Activated CD4-positive, alpha-beta T cell treated with anti-CD3 and anti-CD28 coated beads for 36 hours (primary cell): ENCODE data around the gene TBC1D3B. TPM values are rescaled to one million over a fixed set of nuclear protein-coding genes. Genes with fewer than 3 reads are reported as not detected.
A peak's percentile ranks its signal among the peaks of the same experiment; 100 is the strongest.
"Not testable (repeated sequence)": the region's sequence is repeated elsewhere in the genome, so short reads cannot be mapped to it uniquely, and the experiment has no call there.

Experiments used
- ATAC-seq: fragments of 200-7000 bp; cut with Tn5 transposase; one replicate; pipeline ENCODE4 v1.10.0; 2021; ENCODE audit warnings: mild to moderate bottlenecking, moderate library complexity
- CTCF ChIA-PET: fragments of 350-600 bp; sonication (Branson Sonifier 250); formaldehyde crosslinking; loops from one replicate; lab custom pipeline; 2021; ENCODE audit warnings: antibody characterized with exemption; lab: Charles Lee
- POLR2A ChIA-PET: fragments of 350-600 bp; sonication (Branson Sonifier 250); formaldehyde crosslinking; loops from one replicate; lab custom pipeline; 2021; ENCODE audit warnings: antibody characterized with exemption, inconsistent platforms; lab: Charles Lee
- DNase-seq: peaks from one replicate; pipeline ENCODE4 v3.0.0-alpha.2; 2020
- H3K27ac Mint-ChIP-seq: one replicate; pipeline ENCODE4 v1.8.0; 2021; ENCODE audit warnings: mixed read lengths
- H3K27me3 Mint-ChIP-seq: one replicate; pipeline ENCODE4 v1.8.0; 2021; ENCODE audit warnings: mixed read lengths
- H3K36me3 Mint-ChIP-seq: one replicate; pipeline ENCODE4 v1.8.0; 2021; ENCODE audit warnings: low read depth, mixed read lengths
- H3K4me1 Mint-ChIP-seq: one replicate; pipeline ENCODE4 v1.8.0; 2021; ENCODE audit warnings: mixed read lengths
- H3K4me3 Mint-ChIP-seq: one replicate; pipeline ENCODE4 v1.8.0; 2021; ENCODE audit warnings: mild to moderate bottlenecking, moderate library complexity, mixed read lengths
- H3K9me3 Mint-ChIP-seq: one replicate; pipeline ENCODE4 v1.8.0; 2021; ENCODE audit warnings: low read depth, mixed read lengths
- intact Hi-C, 2 experiments: fragments of 100-400 bp; cut with DNase I in 1 of 2; cut with micrococcal nuclease in 1 of 2; formaldehyde crosslinking; loops; one replicate each; pipeline versions ENCODE4 v1.14.2 to v1.15.1; 2022 to 2024; cut with DNase I, micrococcal nuclease
- total RNA-seq, 2 experiments: library from RNA; stranded (reverse); gene quantifications; one replicate each; pipeline ENCODE4 v1.2.3, GENCODE V29; 2021

Gene TBC1D3B
- total RNA-seq, 2 experiments from 2014 or later: 0.83 to 2.0 TPM

DNA sequence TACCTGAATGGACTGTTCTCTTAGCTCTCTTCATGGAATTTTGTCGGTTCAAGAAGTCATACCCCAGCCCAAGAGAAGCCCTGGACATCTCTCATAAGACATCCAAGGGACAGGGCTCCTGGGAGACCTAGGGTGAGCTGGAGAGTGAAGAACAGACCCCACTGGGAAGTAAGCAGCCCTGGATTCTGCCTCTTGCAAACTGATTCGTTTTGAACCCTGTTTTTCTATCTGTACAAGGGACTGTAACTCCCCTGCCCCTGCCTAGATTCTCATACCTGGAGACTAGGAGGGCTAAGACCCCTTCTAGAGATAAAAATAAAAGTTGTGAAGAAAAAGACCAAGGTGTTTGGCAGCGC lies 19.7 kb upstream of the TBC1D3B start:
- no peak overlapping the region for H3K4me3 Mint-ChIP-seq
- H3K27ac Mint-ChIP-seq: no peak overlapping the region
- DNase-seq (no peak), ATAC-seq (no peak)
- H3K4me1 Mint-ChIP-seq: peaks cover 15% of the 10 kb centered on the region
- POLR2A ChIA-PET: no interaction called here
- H3K36me3 Mint-ChIP-seq: no peaks in the 10 kb centered on the region
- H3K9me3 Mint-ChIP-seq: no peaks in the 10 kb centered on the region
- CTCF ChIA-PET: no interaction called here
- H3K27me3 Mint-ChIP-seq: peaks cover 12% of the 10 kb centered on the region
- intact Hi-C loops: loop anchor here in 1 of 2 experiments (10.0 kb wide), 1 partner anchor 51 kb away; no protein-coding TSS in a partner anchor

DNA sequence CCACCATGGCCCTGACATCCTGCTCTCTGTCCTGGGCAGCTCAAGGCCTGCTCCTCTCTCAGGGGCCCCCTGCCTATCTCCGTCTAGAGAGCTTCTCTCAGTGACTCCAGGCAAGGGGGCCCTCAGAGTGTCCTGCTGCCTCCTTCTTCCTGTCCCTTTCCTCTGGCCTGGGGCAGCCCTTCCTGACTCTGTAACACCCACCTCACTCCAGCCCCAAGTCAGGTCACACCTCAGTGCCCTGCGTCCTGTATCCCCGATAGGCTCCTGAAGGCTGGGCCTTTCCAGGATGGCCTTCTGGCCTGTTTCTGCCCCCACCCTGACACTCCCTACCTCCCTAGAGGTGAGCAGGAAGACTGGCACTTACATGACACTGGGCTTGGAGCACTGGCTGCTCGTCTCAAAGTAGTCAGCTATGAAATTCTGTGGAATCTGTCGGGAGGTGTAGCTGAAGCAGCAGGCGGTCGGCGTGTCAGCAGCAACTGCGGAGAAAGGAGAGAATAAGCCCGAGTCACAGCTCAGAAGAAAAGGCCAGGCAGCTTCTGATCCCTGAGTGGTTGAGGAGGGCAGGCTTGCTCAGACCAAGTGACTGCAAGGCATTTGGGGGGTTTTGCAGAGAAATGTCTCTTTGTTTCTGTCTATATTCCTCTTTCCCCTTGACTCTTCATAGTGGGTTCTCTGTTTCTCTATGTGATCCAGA lies 19.1 kb upstream of the TBC1D3B start:
- ATAC-seq: no peak
- POLR2A ChIA-PET: no interaction called here
- intact Hi-C loops: loop anchor here in 1 of 2 experiments (10.0 kb wide), 1 partner anchor 51 kb away; no protein-coding TSS in a partner anchor
- Mint-ChIP-seq H3K27me3 (peaks cover 12% of the 10 kb centered on the region), H3K4me3 (no peak overlapping the region), H3K27ac (no peak overlapping the region), H3K36me3 (no peaks in the 10 kb centered on the region), H3K9me3 (no peaks in the 10 kb centered on the region), H3K4me1 (peaks cover 15% of the 10 kb centered on the region)
- CTCF ChIA-PET: no interaction called here
- no peak for DNase-seq

DNA sequence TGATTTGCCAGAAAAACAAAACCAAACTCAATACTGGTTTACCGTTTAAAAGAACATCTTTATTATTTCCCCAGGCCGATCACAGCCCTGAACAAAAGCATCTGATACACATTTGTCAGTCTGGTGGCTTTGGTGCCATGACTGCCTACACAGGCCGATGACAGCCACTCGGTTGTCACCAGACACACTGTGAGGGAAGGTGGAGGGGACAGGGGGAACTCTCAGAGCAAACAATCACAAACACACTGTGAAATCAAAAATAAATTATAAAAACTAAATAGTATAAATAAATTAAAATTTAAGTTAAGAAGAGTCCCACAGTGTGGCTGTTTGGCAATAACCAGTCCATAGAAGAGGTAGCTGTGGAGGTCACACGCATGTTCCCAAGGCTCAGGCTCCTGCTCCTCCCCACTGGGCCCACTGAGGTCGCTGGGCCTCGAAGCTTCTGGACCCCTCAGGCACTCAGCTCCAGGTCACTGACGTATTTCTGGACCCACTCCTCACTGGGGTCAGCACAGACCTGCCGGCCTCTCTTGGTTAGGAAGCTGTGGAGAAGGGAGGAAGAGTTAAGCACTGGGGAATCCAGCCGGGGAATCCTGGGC lies 18.5 kb upstream of the TBC1D3B start:
- ATAC-seq, POLR2A ChIA-PET, CTCF ChIA-PET, H3K27ac Mint-ChIP-seq, H3K4me3 Mint-ChIP-seq, H3K27me3 Mint-ChIP-seq, H3K9me3 Mint-ChIP-seq, DNase-seq, H3K36me3 Mint-ChIP-seq: not testable (repeated sequence)
- peaks cover 15% of the 10 kb centered on the region for H3K4me1 Mint-ChIP-seq
- intact Hi-C loops: loop anchor here in 1 of 2 experiments (10.0 kb wide), 1 partner anchor 50 kb away; no protein-coding TSS in a partner anchor

DNA sequence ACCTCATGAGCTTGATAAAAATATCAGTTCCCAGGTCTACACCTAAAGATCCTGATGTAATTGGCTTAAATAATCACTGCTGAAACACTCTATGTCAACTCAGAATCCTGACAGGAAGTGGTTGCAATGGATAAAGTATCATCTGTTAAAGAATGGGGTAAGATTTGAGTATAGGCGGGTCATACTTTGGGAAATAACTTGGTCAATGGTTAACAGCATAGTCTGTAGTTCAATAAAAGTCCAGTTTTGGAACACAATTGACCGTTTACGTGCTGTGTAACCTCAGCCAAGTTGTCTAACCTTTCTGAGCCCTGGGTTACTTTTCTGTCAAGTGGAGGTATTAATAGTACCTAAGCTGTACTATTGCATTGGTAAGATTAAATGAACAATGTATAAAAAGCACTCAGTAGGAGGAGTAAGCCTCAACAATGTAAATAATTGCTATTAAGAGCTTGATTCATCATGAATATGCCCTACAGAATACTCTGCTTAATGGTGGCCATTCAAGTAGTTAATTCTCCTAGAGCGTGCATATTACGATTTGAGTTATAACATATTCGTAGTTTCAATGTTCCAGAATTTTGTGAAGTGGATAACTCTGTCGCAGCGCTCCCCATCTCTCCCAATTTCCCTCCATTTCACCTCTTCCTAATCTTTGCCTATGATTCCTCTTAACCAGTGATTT lies 17.9 kb upstream of the TBC1D3B start:
- CTCF ChIA-PET: not testable (repeated sequence)

DNA sequence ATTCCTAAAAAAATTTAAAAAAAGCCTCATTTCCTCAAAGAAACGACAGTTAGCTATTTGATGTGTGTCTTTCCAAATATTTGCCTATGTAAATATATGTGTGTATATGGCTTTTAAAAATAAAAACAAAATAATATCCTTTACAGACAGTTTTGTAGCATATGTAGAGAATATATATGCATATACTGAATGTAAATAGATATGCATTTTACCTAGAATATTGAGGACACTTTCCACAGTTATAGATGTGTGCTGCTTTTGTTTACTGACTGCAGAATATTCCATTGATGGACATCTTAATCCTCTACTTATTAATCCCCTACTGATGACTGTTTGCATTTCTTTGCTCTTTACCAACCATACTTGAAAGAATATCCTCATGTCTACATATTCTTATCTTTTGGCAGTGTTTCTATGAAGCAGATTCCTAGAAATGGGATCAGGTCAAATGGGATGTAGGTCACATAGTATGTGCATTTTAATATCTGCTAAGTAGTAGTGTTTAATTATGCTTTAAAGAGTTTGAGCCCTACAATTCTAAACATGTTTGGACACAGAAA lies 16.9 kb upstream of the TBC1D3B start:
- no peak for ATAC-seq
- CTCF ChIA-PET: no interaction called here
- H3K27ac Mint-ChIP-seq: no peak overlapping the region
- H3K36me3 Mint-ChIP-seq: no peaks in the 10 kb centered on the region
- peaks cover 8% of the 10 kb centered on the region for H3K27me3 Mint-ChIP-seq
- intact Hi-C loops: loop anchor here in 1 of 2 experiments (10.0 kb wide), 1 partner anchor 48 kb away; no protein-coding TSS in a partner anchor
- POLR2A ChIA-PET: interaction anchor here (0.6 kb wide), 1 partner anchor 175 kb away, joined by 4 read pairs; no protein-coding TSS in a partner anchor
- peaks cover 10% of the 10 kb centered on the region for H3K4me1 Mint-ChIP-seq
- no peaks in the 10 kb centered on the region for H3K9me3 Mint-ChIP-seq
- no peak for DNase-seq
- no peak overlapping the region for H3K4me3 Mint-ChIP-seq

More for the DNA sequence above, 17.9 kb upstream of the TBC1D3B start:
- H3K27me3 Mint-ChIP-seq, H3K27ac Mint-ChIP-seq, H3K4me3 Mint-ChIP-seq, POLR2A ChIA-PET, H3K36me3 Mint-ChIP-seq, DNase-seq, ATAC-seq, H3K9me3 Mint-ChIP-seq: not testable (repeated sequence)
- peaks cover 13% of the 10 kb centered on the region for H3K4me1 Mint-ChIP-seq
- intact Hi-C loops: loop anchor here in 1 of 2 experiments (10.0 kb wide), 1 partner anchor 49 kb away; no protein-coding TSS in a partner anchor

DNA sequence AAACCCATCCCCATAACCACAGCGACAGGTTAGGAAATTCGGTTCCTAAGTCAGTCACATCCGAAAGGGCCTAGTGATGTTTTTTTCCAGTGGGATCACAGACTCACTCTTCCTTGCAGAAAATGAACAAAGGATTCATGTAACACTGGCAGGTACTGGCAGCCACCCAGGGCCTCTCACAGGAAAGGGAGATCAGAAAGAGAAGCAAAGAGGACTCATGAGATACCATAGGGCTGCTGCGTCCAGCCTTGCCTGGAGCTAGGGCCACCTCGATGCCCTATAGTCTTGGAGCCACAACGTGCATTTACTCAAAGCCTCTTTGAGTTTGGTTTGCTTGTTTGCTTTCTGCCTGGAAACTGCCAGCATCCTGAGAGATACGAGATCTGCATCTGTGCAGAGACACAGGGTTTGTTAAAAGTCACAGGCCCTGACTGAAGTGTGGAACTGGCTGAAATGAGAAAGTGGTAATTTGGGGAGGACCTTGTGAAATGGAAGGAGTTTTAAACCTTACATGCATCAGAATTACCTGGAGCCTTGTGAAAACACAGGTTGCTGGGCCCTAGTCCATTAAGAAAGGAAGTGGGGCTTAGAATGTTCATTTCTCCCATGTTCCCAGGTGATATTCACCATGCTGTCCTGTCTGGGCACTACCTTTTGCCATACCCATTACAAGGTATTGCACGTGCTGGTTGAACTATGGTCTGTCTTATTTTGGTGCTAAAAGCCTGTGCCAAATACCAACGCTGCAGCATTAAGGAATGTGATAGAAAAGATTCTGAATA lies 14.3 kb upstream of the TBC1D3B start:
- H3K9me3 Mint-ChIP-seq, POLR2A ChIA-PET, ATAC-seq, DNase-seq, H3K36me3 Mint-ChIP-seq, H3K4me3 Mint-ChIP-seq, H3K27me3 Mint-ChIP-seq, H3K27ac Mint-ChIP-seq, H3K4me1 Mint-ChIP-seq, CTCF ChIA-PET: not testable (repeated sequence)
- intact Hi-C loops: loop anchor here in 1 of 2 experiments (10.0 kb wide), 1 partner anchor 46 kb away; no protein-coding TSS in a partner anchor

DNA sequence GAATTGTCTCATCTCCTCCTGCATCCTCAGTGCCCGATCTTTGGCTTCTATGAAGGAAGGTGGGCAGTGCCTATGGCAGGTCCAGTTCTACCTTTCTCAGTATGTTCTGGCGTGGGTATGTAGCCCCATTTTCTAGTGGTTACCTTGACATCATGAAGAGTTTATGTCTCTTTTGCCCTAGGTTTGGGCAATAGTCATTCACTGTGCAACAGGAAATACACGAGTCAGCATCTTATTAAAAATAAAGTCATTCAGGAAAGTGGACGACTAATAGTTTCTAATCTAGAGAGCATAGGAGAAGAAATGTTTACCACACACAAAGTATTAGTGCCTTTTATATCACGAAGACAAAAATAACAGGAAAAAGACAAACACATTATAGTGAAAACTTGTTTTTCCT lies 13.6 kb upstream of the TBC1D3B start:
- not testable (repeated sequence) for H3K4me1 Mint-ChIP-seq, H3K27ac Mint-ChIP-seq

DNA sequence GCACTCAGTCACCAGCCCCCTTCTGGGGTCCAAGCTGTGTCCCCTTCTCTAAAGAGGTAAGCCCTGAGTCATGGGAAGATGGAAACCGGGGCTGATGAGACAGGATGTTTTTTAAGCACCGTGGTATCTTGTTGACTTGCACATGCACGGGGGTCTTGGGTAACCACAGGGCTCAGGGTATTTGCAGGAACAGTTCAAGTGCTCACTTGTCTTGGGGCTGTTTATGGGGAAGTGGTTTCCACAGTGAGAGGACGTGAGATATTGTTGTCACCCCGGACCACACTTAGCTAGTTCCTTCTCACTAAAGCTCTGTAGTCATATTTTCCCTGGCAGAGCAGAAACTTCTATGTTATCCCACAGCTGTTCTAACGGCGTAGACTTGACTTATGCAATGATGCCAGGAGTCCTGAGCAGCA lies 12.5 kb upstream of the TBC1D3B start:
- peaks cover 6% of the 10 kb centered on the region for H3K4me1 Mint-ChIP-seq
- no peaks in the 10 kb centered on the region for H3K36me3 Mint-ChIP-seq
- ATAC-seq (peak; percentile 76), DNase-seq (peak; percentile 17)
- no peak overlapping the region for H3K27ac Mint-ChIP-seq
- H3K9me3 Mint-ChIP-seq: no peaks in the 10 kb centered on the region
- CTCF ChIA-PET: no interaction called here
- H3K27me3 Mint-ChIP-seq: peaks cover 2% of the 10 kb centered on the region
- intact Hi-C loops: no loop called here
- POLR2A ChIA-PET: no interaction called here
- no peak overlapping the region for H3K4me3 Mint-ChIP-seq

More for the DNA sequence above, 13.6 kb upstream of the TBC1D3B start:
- DNase-seq, ATAC-seq, H3K27me3 Mint-ChIP-seq, CTCF ChIA-PET, H3K9me3 Mint-ChIP-seq, H3K4me3 Mint-ChIP-seq, H3K36me3 Mint-ChIP-seq, POLR2A ChIA-PET: not testable (repeated sequence)
- intact Hi-C loops: loop anchor here in 1 of 2 experiments (10.0 kb wide), 1 partner anchor 45 kb away; no protein-coding TSS in a partner anchor

DNA sequence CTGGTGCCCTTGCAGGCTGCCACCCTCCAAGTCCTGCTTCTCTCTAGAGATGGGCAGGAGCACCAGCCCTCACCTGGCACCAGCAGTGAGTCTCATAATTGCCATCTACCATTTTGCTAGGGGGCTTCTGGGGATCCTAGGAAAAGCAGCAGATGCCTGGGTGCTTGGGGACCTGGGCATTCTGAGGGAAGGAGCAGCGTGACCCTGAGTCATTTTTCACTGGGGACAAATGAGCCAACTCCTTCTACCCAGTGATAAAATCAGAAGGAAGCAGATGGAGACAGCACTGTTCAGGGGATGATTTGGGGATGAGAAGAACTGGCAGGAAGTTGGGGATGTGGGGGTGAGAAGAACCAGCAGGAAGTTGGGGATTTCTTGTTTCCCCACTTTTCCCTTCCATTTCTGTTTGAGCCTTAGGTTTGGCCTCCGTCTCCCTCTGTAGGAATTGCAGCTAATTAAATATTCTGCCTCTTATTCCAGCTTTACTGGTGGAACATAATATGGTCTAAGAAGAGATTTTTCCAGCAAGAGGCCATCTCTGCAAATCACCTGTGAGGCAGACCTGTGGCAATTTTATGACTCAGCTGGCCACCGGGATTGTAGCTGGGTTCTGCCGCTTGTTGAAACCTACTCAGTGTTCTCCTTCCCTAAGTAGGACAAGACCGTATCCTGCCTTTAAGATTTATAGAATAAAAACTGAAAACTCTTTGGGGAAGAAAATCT lies 11.7 kb upstream of the TBC1D3B start:
- ATAC-seq, intact Hi-C loops: not testable (repeated sequence)

More for the DNA sequence above, 11.7 kb upstream of the TBC1D3B start:
- CTCF ChIA-PET, DNase-seq, POLR2A ChIA-PET, H3K9me3 Mint-ChIP-seq, H3K4me3 Mint-ChIP-seq, H3K36me3 Mint-ChIP-seq, H3K27ac Mint-ChIP-seq, H3K4me1 Mint-ChIP-seq, H3K27me3 Mint-ChIP-seq: not testable (repeated sequence)
